Cardiac muscle cell (in vitro differentiated cells and primary cell): ENCODE results near the gene RYK. TPM values are rescaled to one million over a fixed set of nuclear protein-coding genes. Genes with fewer than 3 reads are reported as not detected.

ENCODE experiments used
- DNase-seq, 2 donors: peaks; one replicate each; pipeline versions ENCODE4 v3.0.0 to v3.0.0-alpha.2; 2010 to 2017; ENCODE audit warnings: low read depth in 1 of 2, low spot score in 1 of 2
- H3K27ac ChIP-seq: fragments of 200-600 bp; sonication (generic); 2 replicates; pipeline ENCODE4 v1.5.1; 2016
- H3K27me3 ChIP-seq: fragments of 200-600 bp; sonication (generic); 2 replicates; pipeline ENCODE4 v1.6.0; 2016; ENCODE audit warnings: control low read depth
- H3K36me3 ChIP-seq: fragments of 200-600 bp; sonication (generic); 2 replicates; pipeline ENCODE4 v1.5.1; 2016; ENCODE audit warnings: control low read depth
- H3K4me1 ChIP-seq: fragments of 200-600 bp; sonication (generic); 2 replicates; pipeline ENCODE4 v1.8.1; 2017; ENCODE audit warnings: low read depth, mild to moderate bottlenecking, mixed run types
- H3K4me3 ChIP-seq: fragments of 200-600 bp; sonication (generic); 2 replicates; pipeline ENCODE4 v1.5.1; 2016; ENCODE audit warnings: mild to moderate bottlenecking
- H3K9me3 ChIP-seq: fragments of 200-600 bp; sonication (generic); 2 replicates; pipeline ENCODE4 v1.5.1; 2017; ENCODE audit warnings: low read depth, mild to moderate bottlenecking, control low read depth
- CTCF ChIP-seq: IDR thresholded peaks from 2 replicates; pipeline ENCODE4 v1.5.1; 2012; ENCODE audit warnings: low read depth, mild to moderate bottlenecking, low read length
- polyA plus RNA-seq: library from polyadenylated mRNA; unstranded; fragments of >200 nt; fragmentation: Nextera tagmentation; extraction: Ambion mirVana; gene quantifications from 2 replicates; pipeline ENCODE4 v1.2.1, GENCODE V29; 2016
- total RNA-seq: library from RNA; depleted of rRNA; stranded (reverse); fragments of >200 nt; gene quantifications from 2 replicates; pipeline ENCODE4 v1.2.3, GENCODE V29; 2016

RYK gene
- total and polyA plus RNA-seq, 2 experiments from 2014 or later: 61.8 to 73.3 TPM

GRCh38 chr3:134111616-134112015 is 139.0 kb downstream of the RYK start:
- Histone ChIP-seq H3K4me1 (no peaks in the 10 kb centered on the region), H3K9me3 (no peaks in the 10 kb centered on the region), H3K27me3 (no peaks in the 10 kb centered on the region), H3K36me3 (no peaks in the 10 kb centered on the region), H3K4me3 (no peak overlapping the region), H3K27ac (no peak overlapping the region)
- no peak for DNase-seq
- TF ChIP-seq CTCF: no peak

GRCh38 chr3:134110963-134111362 is 139.7 kb downstream of the RYK start:
- Histone ChIP-seq H3K9me3 (no peaks in the 10 kb centered on the region), H3K27me3 (no peaks in the 10 kb centered on the region), H3K4me1 (no peaks in the 10 kb centered on the region), H3K4me3 (no peak overlapping the region), H3K36me3 (no peaks in the 10 kb centered on the region), H3K27ac (no peak overlapping the region)
- DNase-seq: no peak
- no peak for TF ChIP-seq CTCF

Other genes starting within 250 kb of the RYK start
- gene SLCO2A1, start 220.9 kb downstream of the RYK start, total RNA-seq: 0.49 and 5.1 TPM in 2 replicates
- 6.1 and 9.0 TPM in 2 replicates for gene SLCO2A1, start 220.9 kb downstream of the RYK start, polyA plus RNA-seq
- 64.2 and 103 TPM in 2 replicates for gene AMOTL2, start 123.6 kb upstream of the RYK start, total RNA-seq
- gene AMOTL2, start 123.6 kb upstream of the RYK start, polyA plus RNA-seq: 26.7 and 32.1 TPM in 2 replicates
- gene ANAPC13, start 235.1 kb upstream of the RYK start, total RNA-seq: 44.9 and 49.6 TPM in 2 replicates
- gene ANAPC13, start 235.1 kb upstream of the RYK start, polyA plus RNA-seq: 145 and 157 TPM in 2 replicates
- gene CEP63, start 235.2 kb upstream of the RYK start, total RNA-seq: 19.9 and 51.2 TPM in 2 replicates
- gene CEP63, start 235.2 kb upstream of the RYK start, polyA plus RNA-seq: 36.6 and 46.4 TPM in 2 replicates